AG09309 (cell line): Measurements from ENCODE around the gene KRT36.

Source experiments
- DNase-seq: peaks from one replicate; pipeline ENCODE4 v3.0.0-alpha.2; 2010; ENCODE audit warnings: low read depth
- H3K4me3 ChIP-seq: 2 replicates; pipeline ENCODE4 v1.5.1; 2011; ENCODE audit warnings: mild to moderate bottlenecking, low read depth, low read length, moderate library complexity; ENCODE audit not compliant: control insufficient read depth
- TF ChIP-seq, protein P1 (sequence below): IDR thresholded peaks from 2 replicates; pipeline ENCODE4 v1.5.1; 2011; ENCODE audit warnings: mild to moderate bottlenecking, low read depth, low read length, inconsistent platforms; ENCODE audit not compliant: insufficient read depth, control insufficient read depth; ENCODE audit errors: missing control alignments

The KRT36 gene

DNA sequence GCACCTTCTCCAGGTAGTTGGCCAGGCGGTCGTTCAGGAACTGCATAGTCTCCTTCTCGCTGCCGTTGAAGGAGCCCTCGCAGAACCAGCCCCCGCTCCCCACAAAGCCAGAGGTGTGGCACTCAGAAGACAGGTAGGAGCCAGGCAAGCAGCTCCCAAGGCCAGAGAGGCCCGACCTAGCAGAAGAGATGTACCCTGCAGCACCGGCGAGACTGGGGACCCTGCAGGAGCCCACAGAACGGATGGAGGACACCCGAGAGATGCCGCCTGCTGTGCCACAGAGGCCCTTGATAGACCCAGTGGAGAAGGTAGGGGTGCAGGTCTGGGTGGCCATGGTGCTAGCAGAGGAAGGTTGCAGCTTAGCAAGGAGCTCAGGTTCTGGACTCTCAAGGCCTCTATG is at the start of gene KRT36:
Gene KRT36 (minus strand): TSS at position 380 of the 400 bp plus-strand sequence. CDS start 46 bp downstream, at position 334.
- TF ChIP-seq, protein P1, sequence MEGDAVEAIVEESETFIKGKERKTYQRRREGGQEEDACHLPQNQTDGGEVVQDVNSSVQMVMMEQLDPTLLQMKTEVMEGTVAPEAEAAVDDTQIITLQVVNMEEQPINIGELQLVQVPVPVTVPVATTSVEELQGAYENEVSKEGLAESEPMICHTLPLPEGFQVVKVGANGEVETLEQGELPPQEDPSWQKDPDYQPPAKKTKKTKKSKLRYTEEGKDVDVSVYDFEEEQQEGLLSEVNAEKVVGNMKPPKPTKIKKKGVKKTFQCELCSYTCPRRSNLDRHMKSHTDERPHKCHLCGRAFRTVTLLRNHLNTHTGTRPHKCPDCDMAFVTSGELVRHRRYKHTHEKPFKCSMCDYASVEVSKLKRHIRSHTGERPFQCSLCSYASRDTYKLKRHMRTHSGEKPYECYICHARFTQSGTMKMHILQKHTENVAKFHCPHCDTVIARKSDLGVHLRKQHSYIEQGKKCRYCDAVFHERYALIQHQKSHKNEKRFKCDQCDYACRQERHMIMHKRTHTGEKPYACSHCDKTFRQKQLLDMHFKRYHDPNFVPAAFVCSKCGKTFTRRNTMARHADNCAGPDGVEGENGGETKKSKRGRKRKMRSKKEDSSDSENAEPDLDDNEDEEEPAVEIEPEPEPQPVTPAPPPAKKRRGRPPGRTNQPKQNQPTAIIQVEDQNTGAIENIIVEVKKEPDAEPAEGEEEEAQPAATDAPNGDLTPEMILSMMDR, result no peak
- no peak for DNase-seq
- H3K4me3 ChIP-seq, result no peak within 1 kb of the TSS

DNA sequence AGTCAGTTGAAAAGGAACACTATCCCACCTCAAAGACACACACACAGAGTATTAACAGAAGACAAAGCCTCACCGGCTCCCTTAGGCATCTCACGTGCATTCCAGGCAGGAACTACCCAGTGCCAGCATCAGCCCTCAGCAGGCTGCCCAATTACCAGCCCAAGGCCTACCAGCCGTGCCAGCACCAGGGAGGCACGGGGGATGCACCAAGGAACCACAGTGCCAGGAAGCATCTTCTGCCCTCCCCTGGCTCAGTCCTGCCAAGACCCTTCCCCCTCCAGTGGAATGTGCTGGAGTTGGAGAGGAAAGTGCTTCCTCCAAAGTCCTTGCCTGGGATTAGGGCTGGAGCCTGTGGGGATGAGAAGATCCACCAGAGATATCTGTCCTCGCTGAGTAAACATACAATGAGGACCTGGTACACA is 49.4 kb upstream of the KRT36 start:
- no peak overlapping the region for H3K4me3 ChIP-seq
- TF ChIP-seq, protein P1, result no peak
- DNase-seq, result no peak

DNA sequence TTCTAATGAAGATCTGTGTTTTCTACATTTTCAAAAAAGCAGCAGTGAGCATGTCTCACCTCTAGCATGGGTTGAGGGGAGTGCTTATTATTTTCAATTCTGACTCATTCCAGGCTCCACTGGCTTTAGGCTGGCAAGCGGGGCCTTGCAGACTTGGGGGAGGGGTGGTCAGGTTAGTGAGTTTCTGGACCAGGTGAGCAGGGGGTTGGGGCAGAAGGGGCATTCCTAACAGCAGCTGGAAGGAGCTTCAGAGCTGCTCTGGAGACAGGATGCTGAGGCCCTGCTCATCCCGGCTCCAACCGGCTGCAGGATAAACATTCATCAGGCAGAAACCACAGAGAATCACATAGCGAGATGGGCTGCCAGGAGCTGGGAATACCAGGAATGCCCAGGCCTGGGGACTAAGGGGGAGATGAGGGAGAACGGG is 48.9 kb upstream of the KRT36 start:
- H3K4me3 ChIP-seq, result no peak overlapping the region
- TF ChIP-seq, protein P1, result no peak
- DNase-seq, result no peak

DNA sequence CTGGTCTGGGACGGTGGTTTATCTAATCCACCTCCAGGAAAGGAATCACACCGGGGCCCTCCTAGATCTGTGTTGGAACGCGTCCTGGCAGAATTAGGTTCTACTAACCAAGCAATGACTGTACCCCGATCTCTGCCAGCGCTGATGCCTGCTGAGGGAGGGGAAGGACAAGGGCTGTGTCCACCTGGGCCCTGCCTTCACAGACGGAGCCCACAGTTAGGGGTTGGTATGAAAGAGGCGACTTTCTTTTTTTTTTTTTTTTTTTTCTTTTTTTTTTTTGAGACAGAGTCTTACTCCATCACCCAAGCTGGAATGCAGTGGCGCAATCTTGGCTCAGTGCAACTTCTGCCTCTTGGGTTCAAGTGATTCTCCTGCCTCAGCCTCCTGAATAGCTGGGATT is 48.3 kb upstream of the KRT36 start:
- TF ChIP-seq, protein P1, result no peak
- no peak overlapping the region for H3K4me3 ChIP-seq
- no peak for DNase-seq

DNA sequence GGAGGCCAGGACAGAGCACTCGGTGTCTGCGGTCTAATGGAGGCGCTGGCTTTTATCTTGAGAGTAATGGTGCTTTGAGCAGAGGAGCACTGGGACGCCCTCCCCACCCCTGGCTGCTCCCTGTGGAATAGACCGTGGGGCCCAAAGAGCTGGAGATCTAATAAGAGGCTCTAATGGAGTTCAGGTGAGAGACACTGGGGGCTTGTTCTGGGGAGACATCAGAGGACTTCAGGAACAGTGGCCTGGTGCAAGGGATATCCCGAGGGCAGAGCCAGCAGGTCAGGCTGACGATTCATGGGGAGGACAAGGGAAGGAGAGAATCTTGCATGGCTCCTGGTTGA is 47.9 kb upstream of the KRT36 start:
- TF ChIP-seq, protein P1, result no peak
- no peak overlapping the region for H3K4me3 ChIP-seq
- no peak for DNase-seq

DNA sequence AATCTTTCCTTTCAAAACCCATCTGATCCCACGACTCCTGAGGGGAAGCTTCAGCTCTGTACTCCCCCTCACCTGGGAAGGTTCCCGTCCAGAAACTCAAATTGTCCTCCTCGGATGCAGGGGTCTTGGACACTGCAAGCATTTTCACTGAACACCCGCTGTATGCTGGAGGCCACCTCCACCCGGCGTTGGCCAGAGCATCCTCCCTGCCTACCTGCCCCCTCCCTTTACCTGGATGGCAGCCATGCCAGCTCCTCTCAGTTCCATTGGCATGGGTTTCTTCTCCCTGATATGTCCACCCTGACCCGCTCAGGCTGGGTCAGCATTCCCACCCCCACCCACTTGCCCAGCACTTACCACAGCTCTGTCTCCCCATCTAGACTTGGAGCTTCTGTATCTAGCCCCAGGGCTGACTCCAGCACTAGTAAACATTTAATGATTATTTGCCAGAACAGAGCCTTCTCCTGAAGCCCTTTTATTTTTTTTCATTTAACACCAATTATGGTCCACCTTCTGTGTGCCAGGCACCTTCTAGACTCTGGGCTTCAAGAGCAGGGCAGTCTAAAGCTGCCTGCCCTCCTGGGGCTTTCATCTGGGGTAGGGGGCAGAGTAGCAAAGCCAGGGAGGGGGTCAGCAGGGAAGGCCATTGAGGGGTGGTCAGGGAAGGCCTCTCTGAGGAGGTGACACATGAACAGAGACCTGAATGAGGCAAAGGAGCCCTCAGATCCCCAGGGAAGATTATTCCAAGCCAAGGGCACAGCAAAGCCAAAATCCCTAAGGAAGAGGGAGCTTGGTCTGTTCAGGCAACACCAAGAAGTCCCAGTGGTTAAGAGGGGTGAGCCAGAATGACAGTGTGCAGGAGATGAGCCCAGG is 47.3 kb upstream of the KRT36 start:
- TF ChIP-seq, protein P1, result no peak
- no peak for DNase-seq

More for the DNA sequence above, 47.3 kb upstream of the KRT36 start:
- no peak overlapping the region for H3K4me3 ChIP-seq
